Lung (tissue), 12 donors: Measurements from ENCODE around the gene RNFT2. TPM values are rescaled to one million over a fixed set of nuclear protein-coding genes. Genes with fewer than 3 reads are reported as not detected.

ENCODE experiments used
- ATAC-seq: fragments of 200-7000 bp; cut with Tn5 transposase; one replicate; pipeline ENCODE4 v1.9.1; 2020; ENCODE audit warnings: moderate number of reproducible peaks; ENCODE audit not compliant: insufficient read depth, low FRiP score
- DNase-seq, 3 donors: peaks; one replicate each; pipeline ENCODE4 v3.0.0-alpha.2; 2013 to 2017
- H3K27ac ChIP-seq, 2 donors: one replicate each; pipeline ENCODE4 v1.5.1; 2013; ENCODE audit warnings: mild to moderate bottlenecking in 2 of 2, moderate library complexity in 2 of 2, control low read depth in 1 of 2, inconsistent platforms in 1 of 2, low read depth in 1 of 2, low read length in 1 of 2
- H3K27me3 ChIP-seq, 3 donors: one replicate each; pipeline ENCODE4 v1.5.1; 2013; ENCODE audit warnings: low read length in 2 of 3; ENCODE audit not compliant: control insufficient read depth in 3 of 3, insufficient read depth in 3 of 3
- H3K36me3 ChIP-seq, 4 donors: one replicate each; pipeline ENCODE4 v1.5.1; 2013; ENCODE audit warnings: low read length in 4 of 4, mild to moderate bottlenecking in 1 of 4, moderate library complexity in 1 of 4; ENCODE audit not compliant: control insufficient read depth in 4 of 4, insufficient read depth in 4 of 4
- H3K4me1 ChIP-seq, 5 donors: one replicate each; pipeline ENCODE4 v1.5.1; 2013; ENCODE audit warnings: low read length in 5 of 5, mild to moderate bottlenecking in 2 of 5, moderate library complexity in 1 of 5; ENCODE audit not compliant: control insufficient read depth in 5 of 5, insufficient read depth in 5 of 5
- H3K4me3 ChIP-seq: one replicate; pipeline ENCODE4 v1.5.1; 2013; ENCODE audit warnings: mild to moderate bottlenecking, control low read depth, moderate library complexity
- H3K9ac ChIP-seq, 2 donors: one replicate each; pipeline ENCODE4 v1.5.1; 2013; ENCODE audit warnings: low read length in 2 of 2, control low read depth in 1 of 2; ENCODE audit not compliant: insufficient read depth in 1 of 2
- H3K9me3 ChIP-seq, 4 donors: one replicate each; pipeline ENCODE4 v1.5.1; 2013; ENCODE audit warnings: low read length in 3 of 4, mild to moderate bottlenecking in 1 of 4, moderate library complexity in 1 of 4; ENCODE audit not compliant: control insufficient read depth in 4 of 4, insufficient read depth in 3 of 4
- WGBS, 2 donors: extraction: QIAGEN DNeasy Blood & Tissue Kit; methylation state at CpG; one replicate each; pipeline ENCODE4 v1.1.7; 2013; 5-methylcytosine and 5-hydroxymethylcytosine counted together
- polyA plus RNA-seq, 2 donors: library from polyadenylated mRNA; stranded (reverse); fragments of 200-250 nt; gene quantifications; one replicate each; pipeline ENCODE4 v1.2.1, GENCODE V29; 2013
- total RNA-seq, 2 donors: library from RNA; depleted of rRNA in 1 of 2; stranded (reverse); fragments of >200 nt in 1 of 2; gene quantifications; one replicate each; pipeline ENCODE4 v1.2.1, GENCODE V29; 2014 to 2021
- TF ChIP-seq, protein P1 (sequence below): IDR thresholded peaks from 2 replicates; pipeline ENCODE4 v1.5.1; 2012; ENCODE audit warnings: mild to moderate bottlenecking; ENCODE audit errors: control extremely low read depth, extremely low read depth
- donor health status: control.
- donor health status: control.
- donor health status: Bipolar disorder and iron deficiency.
- donor health status: healthy.
- donor health status: DM: yes; HTN: yes; CAD: no.

Gene RNFT2
- total and polyA plus RNA-seq, 4 donors, result 0.37 to 4.9 (median 2.2) TPM

DNA sequence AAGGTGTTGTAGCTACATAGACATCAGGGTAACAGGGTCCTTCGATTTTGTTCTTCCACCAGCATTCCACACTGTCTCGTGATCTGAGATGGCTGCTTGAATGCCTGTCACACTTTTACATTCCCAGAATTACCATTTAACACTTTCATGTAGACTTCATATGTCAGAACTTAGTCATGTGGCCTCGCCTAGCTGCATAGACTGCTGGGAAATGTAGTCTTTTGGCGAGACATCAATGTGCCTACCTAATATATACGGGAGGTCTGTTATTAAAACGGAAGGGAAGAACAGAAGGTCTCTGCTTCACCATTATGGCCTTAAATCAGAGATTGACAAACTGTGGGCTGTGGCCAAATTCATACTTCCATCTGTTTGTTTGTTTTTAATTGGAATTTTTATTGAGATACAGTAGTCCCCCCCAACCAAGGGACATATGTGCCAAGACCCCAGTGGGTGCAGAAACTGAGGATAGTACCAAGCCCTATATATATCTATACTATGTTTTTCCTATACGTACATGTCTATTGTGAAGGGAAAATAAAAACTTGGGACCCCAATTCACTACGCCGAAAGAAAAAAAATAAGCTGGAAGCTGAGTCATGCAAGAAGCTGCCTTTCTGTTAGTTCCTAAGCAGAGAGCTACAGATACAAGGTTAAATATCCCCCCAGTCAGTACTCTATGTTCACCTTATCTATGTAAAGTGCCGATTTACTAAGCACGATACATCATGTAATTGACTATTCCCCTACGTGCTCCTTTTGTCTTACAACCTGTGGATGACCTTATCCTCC is 154.4 kb downstream of the RNFT2 start:
- Histone ChIP-seq H3K9ac (no peak overlapping the region), H3K27me3 (peaks cover 0 to 5% (median 3%) of the 10 kb centered on the region in 3 donors), H3K36me3 (no peaks in the 10 kb centered on the region), H3K4me1 (no peaks in the 10 kb centered on the region), H3K27ac (no peak overlapping the region), H3K9me3 (peaks cover 0 to 2% (median 0%) of the 10 kb centered on the region in 4 donors), H3K4me3 (no peak overlapping the region)
- WGBS, 2 donors, result 84 to 85% methylated on average over 12 of the region's 12 CpGs
- no peak for DNase-seq
- no peak for ATAC-seq
- TF ChIP-seq, protein P1, sequence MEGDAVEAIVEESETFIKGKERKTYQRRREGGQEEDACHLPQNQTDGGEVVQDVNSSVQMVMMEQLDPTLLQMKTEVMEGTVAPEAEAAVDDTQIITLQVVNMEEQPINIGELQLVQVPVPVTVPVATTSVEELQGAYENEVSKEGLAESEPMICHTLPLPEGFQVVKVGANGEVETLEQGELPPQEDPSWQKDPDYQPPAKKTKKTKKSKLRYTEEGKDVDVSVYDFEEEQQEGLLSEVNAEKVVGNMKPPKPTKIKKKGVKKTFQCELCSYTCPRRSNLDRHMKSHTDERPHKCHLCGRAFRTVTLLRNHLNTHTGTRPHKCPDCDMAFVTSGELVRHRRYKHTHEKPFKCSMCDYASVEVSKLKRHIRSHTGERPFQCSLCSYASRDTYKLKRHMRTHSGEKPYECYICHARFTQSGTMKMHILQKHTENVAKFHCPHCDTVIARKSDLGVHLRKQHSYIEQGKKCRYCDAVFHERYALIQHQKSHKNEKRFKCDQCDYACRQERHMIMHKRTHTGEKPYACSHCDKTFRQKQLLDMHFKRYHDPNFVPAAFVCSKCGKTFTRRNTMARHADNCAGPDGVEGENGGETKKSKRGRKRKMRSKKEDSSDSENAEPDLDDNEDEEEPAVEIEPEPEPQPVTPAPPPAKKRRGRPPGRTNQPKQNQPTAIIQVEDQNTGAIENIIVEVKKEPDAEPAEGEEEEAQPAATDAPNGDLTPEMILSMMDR, result no peak

DNA sequence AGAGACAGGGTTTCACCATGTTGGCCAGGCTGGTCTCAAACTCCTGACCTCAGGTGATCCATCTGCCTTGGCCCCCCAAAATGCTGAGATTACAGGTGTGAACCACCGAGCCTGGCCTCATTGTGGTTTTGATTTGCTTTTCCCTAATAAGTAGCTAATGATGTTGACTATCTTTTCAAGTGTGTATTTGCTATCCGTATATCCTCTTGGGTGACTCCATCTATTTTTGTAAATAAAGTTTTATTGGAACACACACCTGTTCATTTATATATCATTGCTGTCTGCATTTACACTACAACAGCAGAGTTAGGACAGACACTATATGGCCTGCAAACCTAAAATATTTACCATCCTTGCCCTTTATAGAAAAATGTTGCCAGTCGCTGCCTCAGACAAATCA is 156.8 kb downstream of the RNFT2 start:
- TF ChIP-seq, protein P1, result no peak
- 83 to 85% methylated on average over 3 of the region's 3 CpGs for whole genome bisulfite sequencing, 2 donors
- H3K4me1 ChIP-seq, result no peaks in the 10 kb centered on the region
- DNase-seq (no peak), ATAC-seq (no peak)
- H3K4me3 ChIP-seq, result no peak overlapping the region
- H3K36me3 ChIP-seq, result no peaks in the 10 kb centered on the region
- H3K27me3 ChIP-seq, result peaks cover 0 to 7% (median 0%) of the 10 kb centered on the region in 3 donors
- no peak overlapping the region for H3K9ac ChIP-seq
- H3K27ac ChIP-seq, result no peak overlapping the region
- peaks cover 0 to 2% (median 0%) of the 10 kb centered on the region in 4 donors for H3K9me3 ChIP-seq

DNA sequence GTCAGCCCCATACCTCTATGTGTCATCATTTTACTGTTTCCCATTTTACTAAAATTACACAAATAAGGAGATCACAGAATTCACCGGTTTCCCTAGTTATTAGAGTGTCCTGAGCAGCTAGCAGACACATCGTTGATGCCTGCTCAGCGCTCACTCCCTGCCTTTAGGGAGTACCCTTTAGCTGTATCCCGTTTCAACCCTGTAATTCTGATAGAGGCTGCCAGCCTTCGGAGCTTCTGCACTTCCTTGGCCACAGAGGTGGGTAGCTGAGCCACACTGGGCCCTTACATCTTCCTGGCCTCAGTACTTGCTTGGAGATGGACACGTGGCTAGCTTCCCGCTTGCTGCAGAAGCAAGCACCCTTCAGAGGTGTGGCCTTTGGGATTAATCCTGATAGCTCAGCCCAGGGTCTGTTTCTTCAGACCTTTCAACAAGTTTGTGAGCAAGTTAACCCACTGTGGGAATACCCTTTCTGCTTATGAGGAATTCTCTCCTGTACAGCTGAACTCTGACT is 158.4 kb downstream of the RNFT2 start:
- TF ChIP-seq, protein P1, result no peak
- ATAC-seq, result no peak
- Histone ChIP-seq H3K27ac (no peak overlapping the region), H3K36me3 (no peaks in the 10 kb centered on the region), H3K4me3 (no peak overlapping the region), H3K27me3 (peaks cover 0 to 7% (median 0%) of the 10 kb centered on the region in 3 donors), H3K4me1 (no peaks in the 10 kb centered on the region), H3K9me3 (no peaks in the 10 kb centered on the region), H3K9ac (no peak overlapping the region)
- DNase-seq, result no peak
- 67 to 72% methylated on average over 7 of the region's 7 CpGs for WGBS, 2 donors
